Measurements from ENCODE around the gene SDR9C7. TPM values are rescaled to one million over a fixed set of nuclear protein-coding genes. Genes with fewer than 3 reads are reported as not detected.

Gene SDR9C7
- total and polyA plus RNA-seq, 8 donors, result 0.10 to 0.21 (median 0.18) TPM; not detected in 3

GRCh38 chr12:56954057-56954957 is 20.1 kb upstream of the SDR9C7 start:
- no peak for TF ChIP-seq CTCF (IDR thresholded peaks at IDR 0.05)
- Histone ChIP-seq H3K27ac (no peak overlapping the region), H3K9me3 (peaks cover 0 to 10% of the 10 kb centered on the region in 2 donors), H3K27me3 (no peaks in the 10 kb centered on the region), H3K36me3 (no peaks in the 10 kb centered on the region), H3K4me3 (no peak overlapping the region), H3K4me1 (peaks cover 0 to 10% of the 10 kb centered on the region in 2 donors)
- intact Hi-C loops (cut with DNase I), result no loop called here
- DNase-seq (no peak), ATAC-seq (no peak)

DNA sequence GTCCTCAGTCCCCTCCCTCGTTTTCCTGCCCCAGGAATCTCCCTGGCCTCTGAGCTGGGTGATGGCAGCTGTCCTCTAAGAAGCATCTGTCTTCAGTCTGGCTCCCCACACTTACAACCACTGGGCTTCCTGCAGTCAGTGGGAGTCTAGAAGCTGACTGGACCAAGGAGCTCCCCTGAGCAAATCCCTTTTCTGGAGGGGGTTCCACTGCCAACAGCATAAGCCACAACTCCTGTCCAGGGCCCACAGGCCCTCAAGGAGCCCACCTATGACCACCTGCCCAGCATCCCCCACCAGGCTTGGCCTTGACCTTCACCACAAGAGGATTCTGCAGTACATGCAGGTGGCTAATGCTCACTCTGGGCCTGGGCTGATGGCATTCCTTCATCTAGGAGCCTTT is 19.1 kb upstream of the SDR9C7 start:
- Histone ChIP-seq H3K36me3 (no peaks in the 10 kb centered on the region), H3K9me3 (peaks cover 0 to 6% of the 10 kb centered on the region in 2 donors), H3K4me1 (peaks cover 0 to 10% of the 10 kb centered on the region in 2 donors), H3K4me3 (no peak overlapping the region), H3K27me3 (no peaks in the 10 kb centered on the region), H3K27ac (no peak overlapping the region)
- no peak for DNase-seq
- no peak for ATAC-seq
- intact Hi-C loops (cut with DNase I), result no loop called here
- TF ChIP-seq CTCF (IDR thresholded peaks at IDR 0.05), result no peak

GRCh38 chr12:56951582-56952339 is 17.6 kb upstream of the SDR9C7 start:
- ATAC-seq (no peak), DNase-seq (no peak)
- H3K36me3 ChIP-seq, result no peaks in the 10 kb centered on the region
- no peak overlapping the region for H3K27ac ChIP-seq
- no peaks in the 10 kb centered on the region for H3K27me3 ChIP-seq
- no peak for TF ChIP-seq CTCF (IDR thresholded peaks at IDR 0.05)
- intact Hi-C loops (cut with DNase I), result no loop called here
- H3K4me3 ChIP-seq, result no peak overlapping the region
- peaks cover 0 to 10% of the 10 kb centered on the region in 2 donors for H3K4me1 ChIP-seq
- H3K9me3 ChIP-seq, result no peaks in the 10 kb centered on the region

GRCh38 chr12:56948881-56949280 is 14.7 kb upstream of the SDR9C7 start:
- Histone ChIP-seq H3K27ac (no peak overlapping the region), H3K27me3 (no peaks in the 10 kb centered on the region), H3K9me3 (no peaks in the 10 kb centered on the region), H3K4me1 (no peaks in the 10 kb centered on the region), H3K4me3 (no peak overlapping the region), H3K36me3 (no peaks in the 10 kb centered on the region)
- DNase-seq, result no peak
- no peak for TF ChIP-seq CTCF (IDR thresholded peaks at IDR 0.05)
- intact Hi-C loops (cut with DNase I), result no loop called here
- no peak for ATAC-seq

DNA sequence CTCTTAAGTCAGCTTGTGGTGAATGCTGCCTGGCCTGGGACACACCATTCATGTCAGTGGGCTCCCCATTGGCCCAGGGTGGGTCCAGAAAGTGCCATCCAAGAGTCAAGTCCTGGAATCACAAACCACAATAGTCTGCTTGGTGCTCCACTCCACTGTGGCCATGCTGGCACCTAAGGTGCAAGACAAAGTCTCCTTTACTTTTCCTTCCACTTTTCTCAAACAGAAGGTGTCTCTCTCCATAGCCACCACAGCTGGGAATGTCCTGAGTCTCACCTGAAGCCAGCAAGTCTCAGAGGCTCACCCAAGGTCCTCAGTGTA is 14.2 kb upstream of the SDR9C7 start:
- no peak for TF ChIP-seq CTCF (IDR thresholded peaks at IDR 0.05)

More for the DNA sequence above, 14.2 kb upstream of the SDR9C7 start:
- intact Hi-C loops (cut with DNase I), result no loop called here
- H3K9me3 ChIP-seq, result no peaks in the 10 kb centered on the region
- H3K27me3 ChIP-seq, result no peaks in the 10 kb centered on the region
- DNase-seq (no peak), ATAC-seq (no peak)
- no peaks in the 10 kb centered on the region for H3K36me3 ChIP-seq
- H3K27ac ChIP-seq, result no peak overlapping the region
- H3K4me3 ChIP-seq, result no peak overlapping the region
- no peaks in the 10 kb centered on the region for H3K4me1 ChIP-seq

Data from left lung (tissue), 10 donors.